DOHH2 (cell line): ENCODE results near the gene SYNPO2L.

Experiments used
- CTCF ChIP-seq: fragments of 200-600 bp; sonication (generic); IDR thresholded peaks from one replicate; pipeline ENCODE4 v1.5.1; 2014; ENCODE audit warnings: antibody characterized with exemption, mild to moderate bottlenecking, low read depth, low read length; ENCODE audit not compliant: poor library complexity, severe bottlenecking
- EZH2phosphoT487 ChIP-seq: fragments of 200-600 bp; sonication (generic); IDR thresholded peaks from 2 replicates; pipeline ENCODE4 v1.6.1; 2017; ENCODE audit warnings: borderline replicate concordance, mild to moderate bottlenecking, antibody characterized with exemption, low read length, moderate library complexity, mixed read lengths

GRCh38 chr10:73643362-73643761 lies 12.5 kb downstream of the SYNPO2L start:
- TF ChIP-seq EZH2phosphoT487, result no peak
- TF ChIP-seq CTCF, result no peak
